Left cardiac atrium (tissue), 4 donors: ENCODE results near the gene MAML2. TPM values are rescaled to one million over a fixed set of nuclear protein-coding genes. Genes with fewer than 3 reads are reported as not detected.

Experiments used
- ATAC-seq, 2 donors: fragments of 200-7000 bp; cut with Tn5 transposase; one replicate each; pipeline ENCODE4 v1.9.1; 2020; ENCODE audit warnings: mild to moderate bottlenecking in 2 of 2, moderate library complexity in 2 of 2
- DNase-seq: peaks from one replicate; pipeline ENCODE4 v3.0.0-alpha.2; 2020
- intact Hi-C, 2 donors: fragments of 100-400 bp; cut with DNase I; formaldehyde crosslinking; loops; one replicate each; pipeline versions ENCODE4 v1.14.1 to v1.15.1; 2022 to 2023
- total RNA-seq, 2 donors: library from RNA; stranded (reverse); fragmentation: NEBNext Ultra II Directional; extraction: Animal tissue kit (Norgen Biotek cat#: 25700); gene quantifications; one replicate each; pipeline ENCODE4 v1.2.1, GENCODE V29; 2021
- donor health status: DM: no; HTN: yes; CAD: no.
- donor health status: DM: no; HTN: yes; CAD: no; lungs with severe emphysema.
- donor health status: DM: yes; HTN: yes; CAD: no.
- donor health status: Dilated cardiomyopathy.

MAML2 gene
- total RNA-seq, 2 donors from 2014 or later = 6.8 to 9.3 TPM

- ATAC-seq (peak in 1 of 2 donors; percentile 70), DNase-seq (no peak)
- intact Hi-C loops = loop anchor here in 1 of 2 donors (2.0 kb wide), 1 partner anchor 287 kb away; the partner anchor contains the start of gene MAML2
Measured at GRCh38 chr11:96055706-96056387, 287.1 kb downstream of the MAML2 start.

GRCh38 chr11:96054870-96055705, 287.9 kb downstream of the MAML2 start:
- intact Hi-C loops = loop anchor here (2.0 to 5.0 kb wide), 3 partner anchors 208 to 288 kb away; partner anchors contain the start of gene MAML2 (in 2 of the 2)
- DNase-seq = no peak
- peak; percentile 58 to 62 for ATAC-seq

- intact Hi-C loops = loop anchor here (5.0 kb wide), 2 partner anchors 206 to 289 kb away; partner anchors contain the start of gene MAML2 (in 1 of the 2)
- DNase-seq (no peak), ATAC-seq (peak in 1 of 2 donors; percentile 10)
Measured at GRCh38 chr11:96052921-96053651, 289.9 kb downstream of the MAML2 start.

GRCh38 chr11:96051820-96052219, 291.2 kb downstream of the MAML2 start:
- no peak for ATAC-seq
- intact Hi-C loops = loop anchor here (5.0 kb wide), 2 partner anchors 205 to 290 kb away; partner anchors contain the start of gene MAML2 (in 1 of the 2)
- DNase-seq = no peak

- ATAC-seq (peak; percentile 29 to 60), DNase-seq (no peak)
- intact Hi-C loops = loop anchor here (5.0 kb wide), 2 partner anchors 203 to 292 kb away; partner anchors contain the start of gene MAML2 (in 1 of the 2)
Measured at GRCh38 chr11:96050435-96051182, 292.4 kb downstream of the MAML2 start.

GRCh38 chr11:96049426-96049825, 293.6 kb downstream of the MAML2 start:
- DNase-seq (no peak), ATAC-seq (peak in 1 of 2 donors; percentile 21)
- intact Hi-C loops = no loop called here

- DNase-seq (peak; percentile 39), ATAC-seq (peak; percentile 90 to 91)
- intact Hi-C loops = no loop called here
Measured at GRCh38 chr11:96045622-96046456, 297.2 kb downstream of the MAML2 start.

GRCh38 chr11:96044747-96045146, 298.2 kb downstream of the MAML2 start:
- DNase-seq = no peak
- intact Hi-C loops = no loop called here
- no peak for ATAC-seq

- no peak for DNase-seq
- intact Hi-C loops = no loop called here
- no peak for ATAC-seq
Measured at GRCh38 chr11:96044311-96044710, 298.7 kb downstream of the MAML2 start.

- ATAC-seq (no peak), DNase-seq (no peak)
- intact Hi-C loops = no loop called here
Measured at GRCh38 chr11:96043291-96043690, 299.7 kb downstream of the MAML2 start.

- DNase-seq (no peak), ATAC-seq (no peak)
- intact Hi-C loops = no loop called here
Measured at GRCh38 chr11:96038046-96038445, 304.9 kb downstream of the MAML2 start.

GRCh38 chr11:96037405-96037949, 305.5 kb downstream of the MAML2 start:
- no peak for ATAC-seq
- intact Hi-C loops = no loop called here
- DNase-seq = no peak

GRCh38 chr11:96036863-96037262, 306.1 kb downstream of the MAML2 start:
- ATAC-seq (peak in 1 of 2 donors; percentile 25), DNase-seq (no peak)
- intact Hi-C loops = no loop called here

- intact Hi-C loops = no loop called here
- peak in 1 of 2 donors; percentile 37 for ATAC-seq
- DNase-seq = no peak
Measured at GRCh38 chr11:96035740-96036078, 307.3 kb downstream of the MAML2 start.

GRCh38 chr11:96035031-96035739, 307.8 kb downstream of the MAML2 start:
- DNase-seq (no peak), ATAC-seq (peak in 1 of 2 donors; percentile 33)
- intact Hi-C loops = no loop called here

- ATAC-seq = peak in 1 of 2 donors; percentile 41
- intact Hi-C loops = no loop called here
Measured at GRCh38 chr11:96033599-96033998, 309.4 kb downstream of the MAML2 start.

GRCh38 chr11:96033095-96033494, 309.9 kb downstream of the MAML2 start:
- intact Hi-C loops = no loop called here
- no peak for DNase-seq
- ATAC-seq = no peak

More at GRCh38 chr11:96033599-96033998, 309.4 kb downstream of the MAML2 start:
- no peak for DNase-seq
